ENCODE measurements around the gene ELFN1. TPM values are rescaled to one million over a fixed set of nuclear protein-coding genes. Genes with fewer than 3 reads are reported as not detected.

Gene ELFN1
- polyA plus RNA-seq, 3 donors, result 10.0 to 17.9 (median 14.8) TPM

DNA sequence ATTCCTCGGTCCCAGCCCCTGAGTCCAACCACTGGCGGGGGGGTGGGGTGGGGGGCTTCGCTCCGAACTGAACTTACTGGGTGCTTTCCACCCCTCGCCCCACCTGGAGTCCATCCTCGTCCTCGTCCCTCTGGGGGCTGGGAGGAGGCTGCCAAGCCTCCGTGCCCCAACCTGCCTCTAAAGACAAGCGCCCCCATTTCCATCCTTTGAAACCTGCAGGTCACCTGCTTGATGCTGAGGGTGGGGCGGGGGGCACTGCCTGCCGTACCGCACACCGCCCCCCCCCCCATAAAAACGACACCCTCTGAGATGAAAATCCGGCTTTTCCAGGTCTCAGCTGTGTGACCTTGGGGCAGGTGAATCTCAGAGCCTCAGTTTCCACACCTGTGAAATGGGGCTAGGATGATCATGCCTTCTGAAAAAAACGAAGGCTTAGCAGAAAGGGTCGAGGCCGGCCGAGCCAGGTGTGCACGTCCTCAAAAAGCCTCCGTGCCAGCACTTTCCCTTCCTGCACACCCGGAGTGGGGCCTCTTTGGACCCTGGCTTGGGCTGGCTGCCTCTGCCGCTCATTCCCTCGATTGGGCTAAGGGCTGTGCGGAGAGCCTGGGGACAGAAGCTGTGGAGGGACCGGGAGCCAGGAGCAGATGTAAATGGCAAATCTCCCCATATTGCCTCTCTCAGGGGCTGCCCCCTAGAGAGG is 967 bp downstream of the ELFN1 start:
- no peak for DNase-seq (ENCODE audit: extremely low read depth in 1 of 11, low read depth in 9 of 11, low spot score in 4 of 11)

DNA sequence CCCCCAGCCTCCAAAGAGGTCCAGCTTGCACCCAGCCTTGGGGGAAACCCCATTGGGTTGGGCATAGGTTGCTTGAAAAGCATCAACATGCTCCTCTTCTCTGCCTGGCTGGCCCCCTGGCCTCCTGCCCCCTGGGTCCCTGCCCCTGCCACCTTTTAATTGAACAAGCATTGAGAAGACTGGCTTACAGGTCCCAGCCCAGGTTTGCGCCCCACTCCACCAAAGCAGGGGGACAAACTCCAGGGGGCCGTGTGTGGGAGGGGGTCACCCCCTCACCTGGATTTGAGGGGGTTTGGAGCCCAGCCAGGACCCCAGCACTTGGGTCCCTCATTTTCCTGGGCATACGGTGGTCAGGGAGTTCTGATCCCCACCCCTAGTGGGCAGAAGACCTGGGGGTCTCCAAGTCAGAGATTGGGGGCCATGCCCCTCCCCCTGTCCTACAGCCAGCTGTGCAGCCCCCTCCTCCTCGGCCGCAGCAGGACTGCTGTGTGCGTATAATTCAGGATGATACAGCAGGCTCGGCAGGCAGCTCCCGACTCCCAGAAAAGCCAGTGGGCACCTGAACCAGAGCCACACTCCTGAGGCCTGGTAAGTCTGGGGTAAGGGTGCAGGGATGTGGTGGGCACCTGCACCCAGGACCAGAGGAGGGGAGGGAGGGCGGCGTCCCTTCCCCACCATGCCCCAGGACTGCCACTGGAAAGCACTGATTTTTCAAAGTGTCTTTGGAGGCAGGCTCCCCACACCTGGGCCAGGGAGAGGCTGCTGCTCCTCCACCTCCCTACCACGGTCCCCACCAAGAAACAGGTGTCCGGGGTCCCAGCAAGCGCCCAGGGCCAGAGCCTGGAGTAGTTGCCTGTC is 1.7 kb downstream of the ELFN1 start:
- DNase-seq (ENCODE audit: extremely low read depth in 1 of 11, low read depth in 9 of 11, low spot score in 4 of 11), result no peak

- no peak for DNase-seq (ENCODE audit: extremely low read depth in 1 of 11, low read depth in 9 of 11, low spot score in 4 of 11)
Measured at GRCh38 chr7:1672851-1673486, 2.9 kb downstream of the ELFN1 start.

GRCh38 chr7:1673581-1674118 is 3.6 kb downstream of the ELFN1 start:
- DNase-seq (ENCODE audit: extremely low read depth in 1 of 11, low read depth in 9 of 11, low spot score in 4 of 11), result no peak

GRCh38 chr7:1674161-1675035 is 4.3 kb downstream of the ELFN1 start:
- DNase-seq (ENCODE audit: extremely low read depth in 1 of 11, low read depth in 9 of 11, low spot score in 4 of 11), result no peak

DNA sequence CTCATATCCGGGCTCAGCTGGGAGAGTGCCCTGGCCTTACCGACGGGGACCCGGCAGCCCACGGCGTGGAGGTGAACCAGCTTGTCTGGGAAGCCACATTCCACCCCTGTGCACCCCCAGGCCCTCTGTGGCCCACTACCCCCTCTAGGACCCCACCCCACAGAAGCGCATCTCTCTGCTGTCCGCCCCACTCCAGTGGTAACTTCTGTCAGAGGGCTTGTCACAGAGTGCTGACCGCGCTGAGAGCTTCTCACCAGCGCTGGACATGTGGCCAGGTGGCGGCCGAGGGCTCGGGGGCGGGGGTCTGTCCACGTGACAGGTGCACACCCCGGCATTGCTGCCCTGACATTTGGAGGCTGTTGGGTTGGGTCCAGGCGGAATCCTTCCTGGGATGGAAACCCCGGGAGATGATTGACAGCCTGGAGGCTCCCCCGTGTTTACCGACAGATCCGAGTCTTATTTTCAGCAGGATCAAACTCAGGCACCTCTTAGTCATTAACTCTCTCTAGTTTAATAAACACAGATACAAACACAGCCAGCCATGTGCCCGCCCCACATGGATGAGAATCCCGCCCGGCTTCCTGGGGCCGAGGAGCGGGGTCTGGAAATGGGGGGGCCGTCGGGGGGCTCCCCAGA is 5.1 kb downstream of the ELFN1 start:
- no peak for DNase-seq (ENCODE audit: extremely low read depth in 1 of 11, low read depth in 9 of 11, low spot score in 4 of 11)

DNA sequence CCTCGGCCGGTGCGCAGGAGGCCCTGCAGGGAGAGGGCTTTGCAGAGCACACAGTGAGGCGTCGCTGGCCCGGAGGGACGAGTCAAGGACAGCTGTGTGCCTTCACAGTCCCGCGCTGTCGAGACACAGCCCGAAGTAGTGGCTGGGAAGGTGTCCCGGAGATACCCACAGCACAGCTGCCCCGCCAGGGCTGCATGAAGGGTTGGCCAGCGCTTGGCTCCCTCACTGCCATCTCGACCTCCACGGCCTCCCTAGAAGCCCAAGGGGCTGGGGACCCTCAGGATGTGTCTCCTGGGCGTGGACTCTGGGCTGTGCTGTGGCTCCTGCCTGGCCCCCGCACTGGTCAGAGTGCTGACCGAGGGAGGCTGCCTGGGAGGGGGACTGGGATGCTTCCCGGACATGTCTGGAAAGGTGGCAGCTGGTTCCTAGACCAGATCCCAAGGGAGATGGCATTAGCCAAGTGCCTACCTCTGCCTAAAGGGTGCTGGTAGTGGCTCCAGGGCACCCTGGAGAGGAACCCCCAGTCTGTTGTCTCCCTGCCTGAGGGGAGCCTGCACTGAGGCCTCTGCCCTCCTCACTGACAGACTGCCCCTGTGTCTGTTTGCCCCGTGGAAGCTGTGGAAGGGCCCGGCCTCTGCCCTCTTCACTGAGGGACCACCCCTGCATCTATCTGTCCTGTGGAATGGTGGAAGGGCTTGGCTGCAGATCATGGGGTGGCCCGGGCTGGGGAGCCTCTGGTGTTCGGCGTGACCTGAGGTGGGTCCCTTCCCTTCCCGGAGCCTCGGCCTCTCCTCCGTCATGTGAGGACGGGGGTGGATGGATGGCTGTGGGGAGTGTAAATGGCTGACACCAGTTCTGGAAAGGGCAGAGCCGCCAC is 5.8 kb downstream of the ELFN1 start:
- DNase-seq (ENCODE audit: extremely low read depth in 1 of 11, low read depth in 9 of 11, low spot score in 4 of 11), result no peak

DNA sequence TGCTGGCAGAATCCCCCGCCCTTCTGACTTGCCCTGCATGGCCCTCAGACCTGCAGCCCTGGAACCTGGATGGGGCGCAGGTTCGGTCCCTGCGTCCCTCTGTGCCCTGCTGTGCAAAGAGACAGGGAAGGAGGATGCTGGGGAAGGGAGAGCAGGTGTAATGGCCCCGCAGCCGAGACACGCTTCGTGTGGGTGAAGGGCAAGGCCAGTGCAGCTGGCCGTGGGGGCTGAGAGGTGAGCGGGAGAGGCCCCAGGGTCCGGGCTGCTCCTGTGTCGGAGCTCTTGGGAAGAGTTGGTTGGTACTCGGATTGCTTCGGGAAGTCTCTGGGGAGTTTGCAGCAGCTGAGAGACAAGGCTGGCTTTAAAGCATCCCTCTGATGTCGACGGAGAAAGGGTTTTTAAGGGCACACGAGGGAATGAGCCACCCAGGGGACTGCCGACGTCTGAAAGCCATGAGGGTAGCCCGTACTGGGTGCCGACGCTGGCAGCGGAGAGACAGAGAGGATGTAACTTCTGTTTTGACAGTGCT is 6.5 kb downstream of the ELFN1 start:
- DNase-seq (ENCODE audit: extremely low read depth in 1 of 11, low read depth in 9 of 11, low spot score in 4 of 11), result no peak

DNA sequence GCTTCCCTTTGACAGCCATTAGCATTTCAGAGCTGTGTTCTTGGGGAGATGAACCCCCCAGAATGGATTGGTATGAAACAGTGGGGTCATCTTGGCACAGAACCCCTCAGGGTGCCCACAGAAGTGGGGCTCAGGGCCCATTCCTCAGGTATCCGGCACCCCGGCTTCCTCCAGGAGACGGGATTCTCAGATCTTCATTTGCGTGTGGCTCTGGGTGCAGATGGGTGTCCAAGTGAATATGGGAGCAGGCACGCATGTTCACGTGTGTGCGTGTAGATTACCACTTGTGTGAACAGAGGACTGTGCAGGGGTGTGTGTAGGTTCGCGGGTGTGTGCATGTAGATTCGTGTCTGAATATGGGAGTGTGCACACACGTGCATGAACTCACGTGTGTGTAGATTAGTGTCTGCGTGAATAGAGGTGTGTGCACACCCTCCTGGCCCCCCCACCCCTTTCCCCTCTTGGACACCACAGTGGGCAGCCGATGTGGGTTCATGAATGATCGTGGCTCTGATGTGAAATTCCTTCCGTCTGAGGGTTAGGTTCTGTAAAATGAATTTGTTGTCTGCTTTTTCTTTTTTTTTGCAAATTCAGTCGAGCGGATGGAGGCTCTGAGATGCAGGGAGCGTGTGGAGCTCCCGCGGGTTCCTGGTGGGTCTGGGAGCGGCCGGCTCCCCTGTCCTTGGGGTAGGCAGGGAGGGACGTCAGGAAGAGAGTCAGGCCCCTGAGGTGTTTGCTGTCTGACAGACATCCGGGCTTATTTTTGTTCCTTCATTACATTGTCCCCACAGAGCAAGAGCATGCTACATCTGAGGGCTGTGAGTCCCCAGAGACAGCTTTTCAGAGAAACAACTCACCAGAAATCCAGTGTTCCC is 7.4 kb downstream of the ELFN1 start:
- no peak for DNase-seq (ENCODE audit: extremely low read depth in 1 of 11, low read depth in 9 of 11, low spot score in 4 of 11)

GRCh38 chr7:1678081-1678543 is 8.0 kb downstream of the ELFN1 start:
- no peak for DNase-seq (ENCODE audit: extremely low read depth in 1 of 11, low read depth in 9 of 11, low spot score in 4 of 11)

DNA sequence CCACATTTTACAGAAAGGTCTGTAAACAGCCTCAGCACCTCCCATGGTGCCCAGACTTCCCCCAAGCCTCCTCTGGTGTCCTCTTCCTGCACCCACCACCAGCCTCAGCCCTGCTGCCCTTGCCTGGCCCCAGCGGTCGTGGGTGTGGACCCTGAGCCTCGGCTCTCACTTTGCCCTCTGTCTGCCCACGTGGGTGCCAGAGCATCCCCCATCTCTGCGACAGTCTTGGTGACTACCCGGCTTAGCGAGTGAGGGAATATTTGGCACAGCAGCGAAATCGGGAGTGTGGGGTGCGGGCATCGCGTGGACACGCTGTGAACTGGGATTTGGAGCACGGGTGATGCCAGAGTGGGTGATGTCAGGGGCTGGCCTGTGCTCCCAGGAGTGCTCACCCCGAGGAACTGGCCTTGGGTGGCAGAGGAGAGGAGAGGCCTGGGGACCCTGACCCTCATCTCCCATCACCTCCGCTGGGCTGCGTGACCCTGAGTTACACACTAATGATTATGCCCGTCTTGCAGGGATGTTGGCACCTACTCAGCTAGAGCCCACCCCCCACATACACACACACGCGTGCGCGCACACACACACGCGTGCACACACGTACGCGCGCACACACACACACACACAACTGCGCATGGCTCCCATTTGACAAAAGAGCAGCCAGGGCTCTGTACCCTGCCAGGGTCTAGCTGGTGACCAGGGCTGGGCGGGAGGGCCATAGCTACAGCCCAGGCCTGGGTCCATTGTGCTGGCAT is 8.7 kb downstream of the ELFN1 start:
- DNase-seq (ENCODE audit: extremely low read depth in 1 of 11, low read depth in 9 of 11, low spot score in 4 of 11), result no peak

GRCh38 chr7:1679326-1679965 is 9.4 kb downstream of the ELFN1 start:
- no peak for DNase-seq (ENCODE audit: extremely low read depth in 1 of 11, low read depth in 9 of 11, low spot score in 4 of 11)

GRCh38 chr7:1679966-1680730 is 10.1 kb downstream of the ELFN1 start:
- no peak for DNase-seq (ENCODE audit: extremely low read depth in 1 of 11, low read depth in 9 of 11, low spot score in 4 of 11)

- no peak for DNase-seq (ENCODE audit: extremely low read depth in 1 of 11, low read depth in 9 of 11, low spot score in 4 of 11)
Measured at GRCh38 chr7:1681581-1681980, 11.5 kb downstream of the ELFN1 start.
